Osteoblast (primary cell): ENCODE data around the gene SMIM13. TPM values are rescaled to one million over a fixed set of nuclear protein-coding genes. Genes with fewer than 3 reads are reported as not detected.

Experiments used
- DNase-seq: peaks from one replicate; pipeline ENCODE4 v3.0.0; 2011; ENCODE audit warnings: low spot score, mixed read lengths; ENCODE audit not compliant: insufficient read length; ENCODE audit errors: missing footprints
- H2AFZ ChIP-seq: 2 replicates; pipeline ENCODE4 v1.6.0; 2011; ENCODE audit warnings: mild to moderate bottlenecking, low read length
- H3K27ac ChIP-seq: 2 replicates; pipeline ENCODE4 v1.5.1; 2011; ENCODE audit warnings: mild to moderate bottlenecking, low read depth, low read length, moderate library complexity
- H3K27me3 ChIP-seq: 2 replicates; pipeline ENCODE4 v1.6.0; 2012; ENCODE audit warnings: mild to moderate bottlenecking, control low read depth, inconsistent platforms, low read length, moderate library complexity; ENCODE audit not compliant: insufficient read depth
- H3K36me3 ChIP-seq: 2 replicates; pipeline ENCODE4 v1.5.1; 2011; ENCODE audit warnings: mild to moderate bottlenecking, low read length, control low read depth, moderate library complexity; ENCODE audit not compliant: insufficient read depth
- H3K4me1 ChIP-seq: 2 replicates; pipeline ENCODE4 v1.5.1; 2011; ENCODE audit warnings: mild to moderate bottlenecking, low read length, control low read depth, moderate library complexity; ENCODE audit not compliant: insufficient read depth
- H3K4me2 ChIP-seq: 2 replicates; pipeline ENCODE4 v1.6.0; 2011; ENCODE audit warnings: mild to moderate bottlenecking, low read length; ENCODE audit not compliant: insufficient read depth
- H3K4me3 ChIP-seq: fragments of 200-600 bp; sonication (generic); 3 replicates; pipeline ENCODE4 v1.5.1; 2012; ENCODE audit warnings: mild to moderate bottlenecking, low read length, inconsistent platforms; ENCODE audit not compliant: insufficient read depth
- H3K79me2 ChIP-seq: 2 replicates; pipeline ENCODE4 v1.6.0; 2012; ENCODE audit warnings: mild to moderate bottlenecking, low read length, control low read depth, inconsistent platforms; ENCODE audit not compliant: insufficient read depth
- H3K9me3 ChIP-seq: 2 replicates; pipeline ENCODE4 v1.5.1; 2011; ENCODE audit warnings: low read depth, low read length, control low read depth
- H4K20me1 ChIP-seq: 2 replicates; pipeline ENCODE4 v1.6.0; 2012; ENCODE audit warnings: mild to moderate bottlenecking, low read length, control low read depth; ENCODE audit not compliant: insufficient read depth
- total RNA-seq: library from RNA; depleted of rRNA; stranded (reverse); fragments of >200 nt; gene quantifications from 2 replicates; pipeline ENCODE4 v1.2.3, GENCODE V29; 2012
- TF ChIP-seq, protein P1 (sequence below): IDR thresholded peaks from 2 replicates; pipeline ENCODE4 v1.5.1; 2011; ENCODE audit warnings: mild to moderate bottlenecking, low read depth, low read length, moderate library complexity; ENCODE audit errors: extremely low read depth

Gene SMIM13
- total RNA-seq, 1 donor, result 8.3 TPM

DNA sequence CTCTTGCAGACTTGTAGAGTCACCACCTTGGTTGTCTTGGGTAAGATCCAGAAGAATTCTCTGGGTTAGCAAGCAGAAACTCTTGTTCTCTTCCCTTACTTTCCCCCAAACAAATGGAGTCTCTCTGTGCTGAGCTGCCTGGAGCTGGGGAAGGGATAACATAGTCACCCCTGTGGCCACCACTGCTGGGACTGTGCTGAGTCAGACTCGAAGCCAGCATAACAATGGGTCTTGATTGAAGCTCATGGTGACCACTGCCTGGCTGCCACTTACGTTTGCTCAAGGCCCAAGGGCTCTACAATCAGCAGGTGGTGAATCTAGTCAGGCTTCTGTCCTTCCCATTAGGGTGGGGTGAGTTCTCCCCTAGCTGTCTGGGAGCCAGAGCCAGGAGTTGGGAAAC, 33.2 kb downstream of the SMIM13 start:
- peaks cover 43% of the 10 kb centered on the region for H4K20me1 ChIP-seq
- H2AFZ ChIP-seq, result no peak overlapping the region
- H3K27ac ChIP-seq, result no peak overlapping the region
- peaks cover 66% of the 10 kb centered on the region for H3K79me2 ChIP-seq
- no peaks in the 10 kb centered on the region for H3K36me3 ChIP-seq
- DNase-seq, result no peak
- H3K27me3 ChIP-seq, result no peaks in the 10 kb centered on the region
- TF ChIP-seq, protein P1, sequence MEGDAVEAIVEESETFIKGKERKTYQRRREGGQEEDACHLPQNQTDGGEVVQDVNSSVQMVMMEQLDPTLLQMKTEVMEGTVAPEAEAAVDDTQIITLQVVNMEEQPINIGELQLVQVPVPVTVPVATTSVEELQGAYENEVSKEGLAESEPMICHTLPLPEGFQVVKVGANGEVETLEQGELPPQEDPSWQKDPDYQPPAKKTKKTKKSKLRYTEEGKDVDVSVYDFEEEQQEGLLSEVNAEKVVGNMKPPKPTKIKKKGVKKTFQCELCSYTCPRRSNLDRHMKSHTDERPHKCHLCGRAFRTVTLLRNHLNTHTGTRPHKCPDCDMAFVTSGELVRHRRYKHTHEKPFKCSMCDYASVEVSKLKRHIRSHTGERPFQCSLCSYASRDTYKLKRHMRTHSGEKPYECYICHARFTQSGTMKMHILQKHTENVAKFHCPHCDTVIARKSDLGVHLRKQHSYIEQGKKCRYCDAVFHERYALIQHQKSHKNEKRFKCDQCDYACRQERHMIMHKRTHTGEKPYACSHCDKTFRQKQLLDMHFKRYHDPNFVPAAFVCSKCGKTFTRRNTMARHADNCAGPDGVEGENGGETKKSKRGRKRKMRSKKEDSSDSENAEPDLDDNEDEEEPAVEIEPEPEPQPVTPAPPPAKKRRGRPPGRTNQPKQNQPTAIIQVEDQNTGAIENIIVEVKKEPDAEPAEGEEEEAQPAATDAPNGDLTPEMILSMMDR, result no peak
- peaks cover 13% of the 10 kb centered on the region for H3K4me1 ChIP-seq
- H3K4me3 ChIP-seq, result no peak overlapping the region
- H3K9me3 ChIP-seq, result no peaks in the 10 kb centered on the region
- H3K4me2 ChIP-seq, result no peak overlapping the region

DNA sequence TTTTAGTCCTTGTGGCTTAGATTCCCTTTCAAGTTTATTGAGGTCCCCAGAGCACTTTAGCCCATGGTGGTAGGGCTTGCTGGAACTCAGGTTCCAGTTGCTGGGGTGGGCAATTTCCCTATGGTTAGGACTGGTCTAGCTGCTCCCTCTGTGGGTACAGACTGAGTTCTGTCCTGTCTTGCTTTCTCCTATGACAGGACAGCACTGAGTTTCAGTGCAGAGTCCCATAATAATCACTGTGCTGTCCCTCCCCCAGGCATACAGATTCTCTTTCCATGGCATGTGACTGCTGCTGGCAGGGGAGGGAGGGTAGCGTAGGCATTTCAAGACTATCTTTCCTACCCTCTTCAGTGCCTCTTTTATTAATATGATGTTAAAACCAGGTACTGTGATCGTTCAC, 35.0 kb downstream of the SMIM13 start:
- Histone ChIP-seq H3K4me3 (no peak overlapping the region), H3K27ac (no peak overlapping the region), H2AFZ (no peak overlapping the region), H3K4me1 (peaks cover 13% of the 10 kb centered on the region), H3K36me3 (no peaks in the 10 kb centered on the region), H4K20me1 (peaks cover 40% of the 10 kb centered on the region), H3K4me2 (no peak overlapping the region), H3K9me3 (no peaks in the 10 kb centered on the region), H3K79me2 (peaks cover 61% of the 10 kb centered on the region), H3K27me3 (no peaks in the 10 kb centered on the region)
- TF ChIP-seq, protein P1, result no peak
- no peak for DNase-seq

DNA sequence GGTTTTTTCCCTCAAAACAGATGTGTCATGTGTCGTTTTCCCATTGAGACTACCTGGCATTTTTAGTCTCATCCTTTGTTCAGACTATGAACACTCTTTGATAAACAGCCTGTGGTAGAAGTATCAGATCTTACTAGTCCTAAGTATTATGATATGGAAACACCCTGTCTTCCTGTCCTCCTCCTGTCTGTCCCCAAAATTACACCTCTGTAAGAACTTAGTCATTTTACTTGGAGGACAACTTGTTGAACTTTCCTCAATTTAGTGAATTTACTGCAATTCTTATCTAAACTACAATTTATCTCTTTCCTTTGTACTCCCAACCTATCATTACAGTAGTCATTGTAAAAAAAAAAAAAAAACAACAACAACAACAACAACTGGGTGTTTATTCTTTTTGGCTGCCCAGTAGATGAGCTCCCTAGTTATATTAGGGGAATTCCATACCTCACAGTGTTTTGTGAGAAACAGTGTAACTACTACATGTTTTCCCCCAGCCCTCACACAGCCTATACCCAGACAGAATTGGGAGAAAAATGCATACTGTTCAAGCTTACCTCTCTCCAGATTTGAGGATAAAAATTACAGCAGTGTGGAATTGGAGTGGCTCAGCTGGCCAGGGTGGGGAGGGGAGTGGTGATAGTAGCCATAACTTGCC, 36.4 kb downstream of the SMIM13 start:
- Histone ChIP-seq H3K27me3 (no peaks in the 10 kb centered on the region), H3K9me3 (no peaks in the 10 kb centered on the region), H4K20me1 (peaks cover 40% of the 10 kb centered on the region), H3K4me2 (no peak overlapping the region), H3K27ac (no peak overlapping the region), H2AFZ (no peak overlapping the region), H3K4me3 (no peak overlapping the region), H3K4me1 (peaks cover 13% of the 10 kb centered on the region), H3K79me2 (peaks cover 50% of the 10 kb centered on the region), H3K36me3 (peaks cover 8% of the 10 kb centered on the region)
- no peak for DNase-seq
- TF ChIP-seq, protein P1, result no peak

DNA sequence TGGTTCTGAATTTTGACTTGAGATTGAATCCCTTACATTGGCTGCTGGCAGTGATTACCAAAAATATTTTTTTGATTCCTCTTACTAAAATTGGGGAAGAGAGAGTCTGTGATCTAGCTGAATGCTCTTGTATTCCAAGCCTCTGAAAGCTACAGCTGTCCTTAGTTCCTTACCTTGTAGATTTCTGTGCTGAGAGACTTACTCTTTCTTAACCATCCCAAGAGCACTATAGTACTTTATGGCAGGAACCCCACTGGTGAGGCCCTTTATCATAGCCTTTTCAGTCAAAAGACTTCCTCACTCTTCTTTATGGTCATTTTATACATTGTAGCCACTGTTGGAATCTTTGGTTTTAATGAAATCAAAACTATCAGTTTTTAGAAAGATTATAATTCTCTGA, 37.0 kb downstream of the SMIM13 start:
- Histone ChIP-seq H3K36me3 (peaks cover 13% of the 10 kb centered on the region), H3K4me1 (peaks cover 13% of the 10 kb centered on the region), H4K20me1 (peaks cover 38% of the 10 kb centered on the region), H3K9me3 (no peaks in the 10 kb centered on the region), H3K4me3 (no peak overlapping the region), H2AFZ (no peak overlapping the region), H3K4me2 (no peak overlapping the region), H3K27ac (no peak overlapping the region), H3K27me3 (no peaks in the 10 kb centered on the region), H3K79me2 (peaks cover 47% of the 10 kb centered on the region)
- no peak for DNase-seq
- TF ChIP-seq, protein P1, result no peak
